Measurements from ENCODE around the gene KLF7.
A peak's percentile ranks its signal among the peaks of the same experiment; 100 is the strongest.

KLF7 gene

DNA sequence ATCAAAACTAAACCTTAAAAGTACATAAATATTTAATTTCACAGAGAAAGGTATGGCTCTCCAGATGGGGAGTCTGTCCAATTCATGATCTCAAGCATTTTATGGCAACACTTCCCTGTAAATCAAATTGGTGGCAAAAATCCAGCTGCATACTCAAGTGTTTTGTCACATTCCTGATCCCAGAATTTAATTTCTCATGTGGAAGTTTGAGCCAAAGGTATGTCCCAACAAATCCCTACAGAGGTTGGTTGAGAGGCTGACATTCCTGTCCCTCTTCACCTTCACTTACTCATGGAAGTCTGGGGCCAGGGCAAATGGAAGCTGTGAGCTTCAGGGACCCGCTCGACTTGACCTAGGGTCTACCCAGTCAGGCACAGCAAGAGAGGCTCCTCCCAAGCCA, 17.7 kb downstream of the KLF7 start:
- no peak for DNase-seq

DNA sequence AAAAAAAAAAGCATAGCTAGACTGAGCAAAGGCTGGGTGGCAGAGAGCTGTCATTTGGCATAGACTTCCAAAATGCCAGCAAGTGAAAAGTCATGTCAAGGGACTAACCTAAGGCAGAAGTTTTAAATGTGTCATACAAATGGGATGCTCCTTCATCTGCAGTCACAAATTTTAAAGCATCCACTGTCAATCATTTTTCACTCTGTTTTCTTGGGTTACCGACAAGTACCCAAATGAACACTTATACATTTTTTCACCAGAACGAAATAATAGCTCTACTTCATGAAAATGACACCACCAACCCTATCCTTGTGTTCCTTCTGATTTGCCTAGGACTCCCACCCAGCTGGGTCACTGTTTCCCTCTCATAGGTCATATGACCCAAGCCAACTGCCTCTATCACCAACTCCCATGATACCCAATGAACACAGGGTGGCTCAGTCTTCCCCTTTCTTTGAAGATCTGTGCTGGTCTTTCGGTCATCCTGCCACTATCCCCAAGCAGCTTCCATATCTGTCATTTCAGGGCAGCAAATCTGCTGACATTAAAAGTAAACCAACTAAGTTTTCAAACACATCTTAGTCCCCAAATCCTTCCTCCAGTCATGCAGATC, 21.5 kb downstream of the KLF7 start:
- DNase-seq, result no peak

DNA sequence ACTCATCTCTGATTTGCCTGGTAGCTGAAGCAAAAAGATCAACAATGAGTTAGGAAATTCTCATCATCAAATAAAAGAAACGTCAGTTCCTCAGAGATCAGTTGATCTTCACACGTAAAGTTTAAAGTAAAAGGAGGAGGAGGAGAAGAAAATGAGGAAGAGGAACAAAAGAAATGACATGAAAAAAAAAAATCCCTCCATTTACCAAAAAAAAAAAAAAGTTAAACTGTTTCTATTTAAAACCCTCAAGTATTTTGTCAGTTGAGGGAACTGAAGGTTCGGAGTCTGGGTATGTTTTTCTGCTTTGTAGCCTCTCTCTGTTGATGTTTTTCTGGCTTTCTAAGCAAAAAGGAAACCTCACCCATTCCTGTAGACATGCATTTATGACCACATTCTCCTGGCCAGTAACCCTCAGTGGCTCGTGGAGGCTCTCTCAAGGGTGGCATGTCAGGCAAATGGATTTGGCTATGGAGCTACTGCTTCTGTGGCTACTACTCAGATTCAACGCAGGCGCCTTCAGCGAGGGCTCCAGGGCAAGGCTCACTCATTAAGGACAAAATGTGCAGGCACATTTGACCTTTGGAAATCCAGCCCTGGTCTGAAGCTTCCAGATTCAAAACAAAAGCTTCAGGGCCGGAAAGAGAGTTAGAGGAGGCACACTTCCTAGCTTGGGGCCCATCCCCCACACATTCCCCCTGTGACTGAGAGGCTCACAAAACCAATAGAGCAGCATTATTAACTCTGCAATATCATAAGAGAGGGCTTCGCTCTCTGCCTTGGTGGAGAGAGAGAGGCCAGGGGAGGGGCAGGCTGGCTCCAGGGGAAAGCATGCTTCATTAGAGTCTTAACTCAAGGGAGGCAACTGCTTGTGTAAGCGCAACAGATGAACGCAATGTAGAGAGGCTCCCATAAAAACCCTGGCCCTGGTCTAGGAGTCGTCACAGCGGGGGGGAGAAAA, 22.3 kb downstream of the KLF7 start:
- DNase-seq, result peak; percentile 63

DNA sequence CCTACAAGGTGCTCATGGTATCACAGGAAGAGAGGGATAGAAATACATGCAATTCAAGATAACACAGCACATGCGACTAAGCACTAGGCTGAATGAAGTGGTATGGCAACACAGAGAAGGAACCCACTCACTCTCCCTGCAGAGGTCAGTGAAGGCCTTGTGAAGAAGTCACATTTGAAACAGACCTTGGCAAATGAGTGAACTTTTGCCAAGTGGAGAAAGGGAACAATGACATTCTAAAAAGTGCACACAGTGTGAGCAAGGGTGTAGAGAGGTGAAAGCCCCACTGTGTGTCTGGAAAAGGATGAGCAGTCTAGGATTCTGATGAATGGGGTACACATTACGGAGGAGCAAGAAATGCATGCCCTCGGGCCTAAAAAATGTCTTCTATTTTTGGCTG, 23.3 kb downstream of the KLF7 start:
- no peak for DNase-seq

DNA sequence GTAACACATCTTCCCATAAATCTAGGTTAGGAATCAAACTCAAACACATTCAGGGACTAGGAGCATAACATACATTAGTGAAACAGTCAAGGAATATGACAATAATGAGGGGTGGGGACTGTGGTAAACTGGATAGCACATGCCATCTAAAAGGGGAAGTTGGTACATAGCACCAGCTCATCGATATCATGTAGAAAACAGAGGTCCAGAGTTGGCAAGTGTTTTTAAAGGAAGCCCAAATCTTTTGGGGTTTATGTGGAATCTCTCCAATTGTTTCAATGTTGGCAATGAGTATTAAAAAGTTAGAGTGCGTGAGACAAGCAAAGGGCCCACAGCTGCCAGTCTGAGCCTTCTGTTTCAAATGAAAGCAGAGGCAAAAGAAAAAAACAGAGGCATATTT, 24.4 kb downstream of the KLF7 start:
- no peak for DNase-seq

DNA sequence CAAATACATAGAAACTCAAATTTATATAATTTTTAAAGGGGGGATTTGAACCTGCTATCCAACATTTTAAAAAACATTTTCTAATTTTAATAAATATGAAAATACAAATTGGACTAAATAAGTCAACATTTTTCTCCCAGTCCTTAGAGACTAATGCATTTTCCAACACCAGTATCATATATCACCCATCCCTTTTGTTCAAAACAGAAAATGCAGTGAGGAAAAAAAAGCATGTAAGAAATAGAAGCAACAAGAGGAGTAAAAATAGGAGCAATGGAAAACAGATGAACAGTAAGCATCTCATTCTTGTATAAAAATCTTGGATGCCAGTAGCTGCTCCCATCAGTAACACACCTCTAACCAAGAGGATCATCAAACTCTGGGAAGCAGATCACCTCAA, 25.5 kb downstream of the KLF7 start:
- no peak for DNase-seq

DNA sequence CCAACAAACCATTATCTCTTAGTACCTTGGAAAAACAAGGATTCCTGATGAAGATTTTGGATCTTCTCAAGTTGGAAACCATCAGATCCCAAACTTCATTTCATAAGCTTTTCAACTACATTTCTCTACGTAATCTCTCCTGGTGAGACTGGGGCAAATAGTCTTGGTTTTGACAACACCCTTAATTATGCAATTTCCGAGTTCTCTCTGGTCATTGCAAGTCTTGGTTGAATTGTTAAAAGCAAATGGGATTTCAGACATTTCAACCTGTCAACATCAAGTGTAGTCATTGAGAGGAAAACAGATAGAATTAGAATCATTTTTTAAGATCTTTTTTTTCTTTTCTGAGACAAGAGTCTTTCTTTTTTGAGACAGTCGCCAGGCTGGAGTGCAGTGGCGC, 26.2 kb downstream of the KLF7 start:
- DNase-seq, result no peak

DNA sequence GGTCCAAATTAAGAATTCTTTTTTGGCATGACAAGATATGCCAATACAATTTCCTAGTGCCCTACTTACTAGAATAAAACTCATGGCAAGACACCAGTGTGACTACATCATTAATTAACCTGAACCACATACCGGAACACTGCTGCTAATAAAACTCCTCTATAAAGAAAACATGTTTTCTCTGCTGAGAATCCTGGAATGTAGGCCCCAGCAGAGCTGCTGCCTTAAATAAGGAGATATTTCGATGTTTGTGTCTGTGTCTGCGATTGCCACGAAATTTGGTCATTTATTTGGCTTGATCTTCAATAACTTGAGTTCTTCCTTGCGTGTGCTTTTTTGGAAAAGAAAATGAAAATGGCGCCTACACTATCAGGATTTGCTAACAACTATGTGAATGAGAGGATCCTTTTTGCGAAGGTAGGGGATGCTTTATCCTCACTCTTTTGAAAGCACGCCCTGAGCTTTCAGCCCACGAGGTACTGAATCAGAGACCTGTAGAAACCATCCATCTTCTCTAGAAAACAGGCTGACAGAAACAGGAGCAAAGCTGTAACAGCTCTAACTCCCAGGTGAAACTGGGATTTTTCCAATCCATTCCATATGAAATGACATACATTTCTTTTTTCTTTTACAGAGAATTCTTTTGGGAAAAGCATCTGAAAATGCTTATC, 27.0 kb downstream of the KLF7 start:
- no peak for DNase-seq

DNA sequence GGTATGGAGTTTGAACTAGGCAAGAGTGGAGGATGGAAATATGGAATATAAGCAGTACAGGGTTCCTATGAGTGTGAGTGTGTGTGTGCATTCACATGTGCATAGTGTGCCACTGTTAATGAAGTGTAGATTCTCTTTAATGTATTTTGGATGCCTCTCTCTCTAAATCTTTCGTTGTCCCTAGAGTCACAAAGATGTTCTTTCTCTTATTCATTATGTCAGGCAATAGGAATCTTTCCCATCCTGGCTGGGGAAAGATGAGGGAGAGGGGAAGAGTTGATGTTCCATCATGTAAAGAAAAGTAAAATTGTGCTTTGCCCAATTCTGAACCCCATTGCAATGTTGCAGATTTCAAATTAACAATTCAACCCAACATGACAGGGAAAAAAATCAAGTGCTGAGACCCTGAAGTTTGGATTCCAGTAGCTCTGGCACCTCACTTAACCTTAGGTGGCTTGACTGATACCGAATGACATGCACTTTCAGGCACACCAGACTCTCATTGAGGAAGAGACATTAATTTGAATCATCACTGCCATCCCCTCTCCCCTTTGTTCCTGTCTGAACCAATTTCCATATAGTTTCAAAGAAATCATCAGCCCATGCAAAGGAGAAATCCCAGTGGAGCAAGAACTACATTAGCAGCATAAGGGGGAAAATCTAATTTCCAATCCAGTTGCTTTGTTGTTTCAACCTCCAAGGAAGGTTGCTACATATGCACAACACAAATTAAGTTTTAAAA, 28.0 kb downstream of the KLF7 start:
- no peak for DNase-seq

DNA sequence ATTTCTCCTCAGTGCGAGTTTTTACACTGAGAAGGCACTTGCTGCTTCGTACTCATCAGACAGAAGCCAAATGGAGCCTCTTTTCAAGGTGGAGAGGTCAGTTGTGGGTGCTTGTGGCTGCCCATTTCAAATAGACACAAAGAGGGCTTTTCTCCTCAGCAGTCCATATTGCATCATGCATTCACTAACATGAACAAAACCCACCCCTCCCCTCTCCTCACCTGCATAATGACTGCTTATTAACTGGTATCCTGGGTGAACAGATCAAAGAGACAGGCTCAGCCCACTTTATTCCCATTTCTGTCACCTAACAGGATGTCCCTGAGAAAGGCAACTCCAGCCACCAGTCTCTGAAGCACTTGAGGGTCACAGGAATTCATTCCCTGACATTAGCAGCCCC, 28.9 kb downstream of the KLF7 start:
- no peak for DNase-seq

DNA sequence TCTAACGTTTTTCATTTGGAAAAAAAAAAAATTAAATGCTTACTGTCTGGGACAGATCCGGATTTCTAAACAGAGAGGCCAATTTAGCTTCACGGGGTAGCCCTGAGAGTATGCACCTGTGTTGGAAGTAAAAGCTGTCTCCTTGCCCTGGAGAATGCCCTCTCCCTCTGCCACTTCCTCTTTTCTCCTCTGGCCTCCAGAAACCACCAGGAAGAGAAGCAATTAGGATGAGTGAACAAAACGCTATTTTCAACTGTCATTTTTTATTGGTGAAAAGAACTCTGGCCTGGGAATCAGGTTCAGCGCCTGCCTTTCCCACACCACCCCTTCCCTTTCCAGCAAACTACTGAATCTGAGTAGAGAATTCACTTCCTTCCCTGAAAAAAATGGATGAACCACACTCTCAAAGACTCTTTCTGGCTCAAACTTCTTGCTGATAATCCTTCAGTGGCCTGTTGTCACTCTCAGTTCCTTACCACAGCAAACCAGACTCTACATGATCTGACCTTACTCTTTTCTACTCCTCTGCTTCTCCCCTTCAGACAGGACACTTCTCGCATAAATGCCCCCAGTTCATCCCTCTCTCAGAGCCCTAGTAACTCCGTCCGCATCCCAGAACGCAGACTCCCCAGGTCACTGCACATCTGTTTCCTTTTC, 29.8 kb downstream of the KLF7 start:
- no peak for DNase-seq

DNA sequence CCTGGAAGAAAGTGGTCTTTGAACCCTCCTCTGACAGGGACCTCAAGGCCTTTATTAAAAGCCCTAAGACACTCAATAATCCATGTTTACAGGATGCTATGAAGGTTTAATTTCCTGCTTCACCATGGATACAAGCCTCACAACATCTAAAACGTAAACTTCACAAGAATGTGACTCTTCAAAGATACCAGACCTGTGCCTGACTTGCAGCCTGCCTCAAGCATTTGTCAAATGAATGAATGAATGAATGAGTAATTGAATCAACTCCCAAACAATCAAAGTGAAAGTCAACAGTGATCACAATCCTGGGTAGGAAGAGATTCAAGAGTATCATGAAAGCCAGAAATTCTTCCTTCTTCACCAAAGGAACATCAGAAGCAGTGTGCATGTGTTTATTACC, 30.4 kb downstream of the KLF7 start:
- DNase-seq, result no peak

DNA sequence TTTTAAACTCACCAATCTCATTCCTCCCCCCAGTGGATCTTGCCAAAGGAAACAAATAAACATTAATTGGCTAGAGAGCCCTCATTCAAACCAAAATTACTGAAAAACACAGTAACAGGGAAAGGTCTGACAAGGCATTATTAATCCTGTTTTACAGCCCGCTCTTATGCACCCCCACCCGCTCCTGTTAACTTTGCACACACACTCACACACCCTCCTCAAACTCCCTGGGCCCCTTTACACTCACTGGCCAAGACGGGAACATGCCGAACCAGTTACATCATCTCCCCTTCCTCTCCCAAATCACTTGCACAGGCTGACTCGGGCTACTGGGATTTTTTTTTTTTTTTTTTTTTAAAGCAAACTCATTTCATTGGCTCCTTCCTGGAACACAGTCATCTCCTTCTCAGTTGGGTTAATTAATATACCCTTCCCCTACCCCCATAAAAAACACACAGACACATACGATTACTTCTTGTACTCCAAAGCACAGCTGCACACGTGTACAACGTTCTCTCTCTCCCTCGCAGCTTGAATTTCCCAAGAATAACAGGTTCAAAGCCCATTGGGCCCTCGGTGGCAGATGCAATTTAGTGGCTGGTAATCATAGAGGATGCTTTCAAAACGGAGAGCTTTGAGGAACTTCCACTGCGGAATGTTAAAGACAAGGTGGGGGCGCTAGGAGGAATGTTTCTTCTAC, 31.8 kb downstream of the KLF7 start:
- no peak for DNase-seq

DNA sequence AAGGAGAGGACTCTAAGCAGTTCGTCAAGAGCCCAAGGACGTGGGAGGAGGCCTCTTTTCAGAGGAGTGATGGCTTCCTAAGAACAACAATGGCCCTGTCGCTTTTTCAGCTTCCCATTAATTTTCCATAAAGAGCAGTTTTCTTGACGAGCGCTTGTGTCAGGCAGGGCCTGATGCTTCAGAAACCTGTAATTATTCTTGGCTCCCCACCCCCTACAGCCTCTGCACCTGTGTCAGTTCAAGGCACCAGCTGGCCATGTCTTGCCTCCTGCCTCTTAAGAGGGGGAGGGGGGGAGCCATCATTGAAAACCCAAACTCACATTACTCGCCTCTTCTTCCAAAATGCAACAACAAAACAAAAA, 32.3 kb downstream of the KLF7 start:
- DNase-seq, result no peak

DNA sequence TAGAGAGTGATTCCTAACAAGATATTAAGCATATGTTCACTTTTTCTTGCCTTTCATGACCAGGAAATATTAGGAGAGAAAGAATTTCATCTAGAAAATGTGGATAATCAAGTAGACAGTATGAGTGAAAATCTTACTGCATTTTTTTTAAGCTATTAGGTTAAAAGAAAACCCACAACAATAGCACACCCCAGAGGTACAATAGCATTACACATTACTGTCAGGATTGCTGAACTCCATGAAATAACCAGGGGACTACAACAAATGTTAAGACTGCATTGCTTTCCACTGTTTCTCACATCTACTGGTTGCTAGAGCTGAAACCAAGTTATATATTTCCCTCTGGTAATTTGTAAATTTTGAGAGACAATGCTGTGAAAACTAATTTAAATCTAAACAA, 33.7 kb downstream of the KLF7 start:
- DNase-seq, result no peak

DNA sequence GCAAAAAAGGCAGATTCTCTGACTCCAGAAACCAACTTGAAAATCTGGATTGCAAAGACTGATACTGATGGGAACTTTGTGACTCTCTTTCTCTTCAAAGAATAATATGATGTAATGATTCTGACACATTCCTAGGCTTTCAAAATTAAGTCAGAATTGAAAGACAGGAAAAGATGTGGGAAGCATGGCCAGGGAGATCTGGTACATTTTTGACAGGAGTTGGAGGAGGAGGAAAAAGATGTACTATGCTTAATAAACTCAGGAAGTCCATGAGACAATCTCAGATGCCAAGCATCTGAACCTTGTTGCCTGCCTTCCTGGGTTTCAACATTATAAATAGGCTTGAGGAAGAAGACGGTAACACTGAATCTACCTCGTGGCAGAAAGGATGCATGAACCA, 34.2 kb downstream of the KLF7 start:
- DNase-seq, result no peak

DNA sequence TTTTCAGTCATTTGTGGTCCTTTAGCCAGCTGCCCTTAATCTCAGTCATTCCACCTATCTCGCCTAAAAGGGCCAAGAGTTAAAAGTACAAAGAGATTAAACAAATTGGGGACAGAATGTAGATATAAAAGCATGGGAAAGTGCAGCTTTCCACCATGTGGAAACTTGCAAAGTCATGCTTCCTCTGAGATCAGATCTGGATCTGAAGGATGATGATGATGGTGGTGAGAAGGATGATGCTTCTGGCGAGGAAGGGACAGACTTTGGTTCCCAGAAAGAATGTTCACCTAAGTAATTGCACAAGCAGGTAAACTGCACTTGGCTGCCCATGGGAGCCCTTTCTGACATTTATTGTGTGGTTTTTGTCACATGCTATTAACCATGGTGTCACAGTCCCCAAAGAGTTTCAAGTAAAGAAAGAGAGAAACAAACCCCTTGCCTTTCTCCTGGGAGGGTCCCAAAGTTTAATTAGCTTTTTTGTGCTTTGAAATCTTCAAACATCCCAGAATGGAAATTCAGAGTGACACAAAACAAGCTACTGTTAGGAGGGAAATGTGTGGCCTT, 34.7 kb downstream of the KLF7 start:
- DNase-seq, result no peak

DNA sequence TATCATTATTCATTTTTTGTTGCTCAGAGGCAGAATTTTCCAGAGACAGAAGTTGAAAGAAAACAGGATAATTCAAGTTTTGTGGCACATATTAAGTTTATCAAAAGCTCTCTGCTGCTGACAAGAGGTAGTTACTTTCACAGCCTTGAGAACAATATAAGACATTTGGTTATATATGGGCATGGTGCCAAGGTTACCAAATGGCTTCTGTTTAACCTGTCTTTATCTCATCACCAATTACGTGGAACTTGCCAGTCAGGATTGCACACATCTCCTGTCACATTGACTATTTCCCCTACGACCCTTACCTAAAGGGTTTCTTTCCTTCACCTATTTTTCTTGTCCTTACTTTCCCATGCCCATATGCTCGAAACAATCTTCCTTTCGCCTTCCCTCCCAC, 35.9 kb downstream of the KLF7 start:
- no peak for DNase-seq

DNA sequence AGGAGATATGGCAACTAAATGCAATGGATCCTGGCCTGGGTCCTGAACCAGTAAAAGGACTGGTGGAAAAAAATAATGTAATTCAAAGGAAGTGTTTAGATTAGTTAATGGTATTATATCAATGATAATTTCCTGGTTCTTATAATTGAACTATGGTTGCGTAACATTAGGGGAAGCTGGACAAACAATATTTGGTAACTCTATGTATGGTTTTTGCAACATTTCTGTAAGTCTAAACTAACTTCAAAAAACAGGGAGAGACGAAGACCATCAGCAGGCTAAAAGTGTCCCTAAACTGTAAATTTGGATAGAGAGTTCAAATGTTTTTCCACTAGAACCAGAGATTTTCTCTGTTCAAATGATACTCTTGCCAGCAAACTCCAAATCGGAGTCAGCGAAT, 36.9 kb downstream of the KLF7 start:
- no peak for DNase-seq

DNA sequence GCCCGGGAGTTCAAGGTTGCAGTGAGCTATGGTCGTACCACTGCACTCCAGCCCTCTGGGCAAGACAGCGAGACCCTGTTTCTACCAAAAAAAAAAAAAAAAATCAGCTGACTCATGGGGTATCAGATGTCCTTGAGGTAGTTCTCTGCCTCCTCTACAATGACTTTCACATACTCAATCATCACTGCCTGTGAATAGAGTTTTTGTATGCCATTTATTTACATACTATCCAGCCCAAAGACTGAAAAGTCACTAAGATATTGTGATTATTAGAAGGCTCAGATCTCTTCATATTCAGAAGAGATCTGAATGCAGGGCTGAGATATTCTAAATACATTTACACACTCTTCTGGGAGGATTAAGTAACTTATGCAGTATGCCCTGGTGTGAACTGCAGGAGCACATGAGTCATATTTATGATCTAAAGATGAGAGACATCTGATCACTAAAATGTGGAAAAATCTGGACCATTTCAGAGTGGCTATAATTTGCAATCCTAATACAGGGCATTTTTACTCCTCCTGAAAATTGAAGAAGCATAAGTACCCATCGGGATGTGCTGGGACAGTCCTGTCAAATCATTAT, 38.9 kb downstream of the KLF7 start:
- DNase-seq, result no peak

DNA sequence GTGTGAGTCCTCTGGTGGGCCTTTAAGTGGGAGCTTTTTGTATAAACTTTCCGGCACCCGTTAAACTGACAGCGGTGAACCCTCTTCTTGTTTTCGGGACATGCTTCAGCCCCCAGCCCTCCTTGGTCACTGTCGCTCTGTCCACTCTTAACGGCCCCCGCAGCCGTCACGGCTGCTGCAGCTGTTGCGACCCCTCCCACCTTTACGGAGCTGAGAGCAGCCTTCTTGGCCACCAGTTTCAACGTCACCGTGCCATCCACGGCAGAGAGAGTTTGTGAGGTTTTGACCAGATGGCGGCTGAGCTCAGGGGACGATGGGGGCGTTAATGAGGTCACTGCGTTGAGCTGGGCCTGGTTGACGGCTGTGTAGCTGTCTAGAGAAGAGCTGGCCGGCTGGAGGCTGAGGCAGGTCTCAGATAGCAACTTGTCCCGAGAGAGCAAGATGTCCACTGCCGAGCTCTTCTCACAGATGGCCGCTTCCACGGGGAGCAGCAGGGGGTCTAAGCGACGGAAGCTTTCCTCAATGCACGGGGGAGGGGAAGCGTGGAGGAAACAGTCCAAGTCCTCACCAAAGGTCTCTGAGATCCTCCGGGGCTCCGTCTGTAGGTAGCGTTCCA, 41.9 kb downstream of the KLF7 start:
- no peak for DNase-seq
